GM21381 (cell line): ENCODE measurements around the gene PNPLA1.

Experiments used
- ATAC-seq: cut with Tn5 transposase; IDR thresholded peaks from one replicate; pipeline ENCODE4 v1.9.1; 2021; ENCODE audit warnings: mild to moderate bottlenecking, moderate library complexity; ENCODE audit not compliant: unreplicated experiment

The PNPLA1 gene

GRCh38 chr6:36314221-36315014 is 44.6 kb downstream of the PNPLA1 start:
- no peak for ATAC-seq

DNA sequence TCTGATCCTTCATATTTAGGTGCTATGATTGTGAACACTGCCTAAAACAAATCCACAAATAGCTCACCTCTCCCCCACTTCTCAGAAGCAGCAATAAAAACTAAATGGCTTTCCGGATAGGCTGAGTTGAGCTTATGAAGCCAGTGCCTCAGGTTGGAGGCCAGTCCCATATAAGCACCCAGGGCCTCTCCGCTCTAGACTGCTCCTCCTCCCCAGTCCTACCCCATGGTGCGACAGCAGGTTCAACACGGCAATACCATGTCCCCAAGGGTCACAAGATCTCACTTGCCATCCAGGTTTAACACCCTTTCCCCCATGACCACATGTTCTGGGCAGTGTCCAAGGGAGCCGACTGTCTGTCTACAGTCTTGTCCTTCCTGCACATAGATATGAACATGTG is 46.1 kb downstream of the PNPLA1 start:
- ATAC-seq: no peak

GRCh38 chr6:36317623-36318022 is 47.8 kb downstream of the PNPLA1 start:
- no peak for ATAC-seq

DNA sequence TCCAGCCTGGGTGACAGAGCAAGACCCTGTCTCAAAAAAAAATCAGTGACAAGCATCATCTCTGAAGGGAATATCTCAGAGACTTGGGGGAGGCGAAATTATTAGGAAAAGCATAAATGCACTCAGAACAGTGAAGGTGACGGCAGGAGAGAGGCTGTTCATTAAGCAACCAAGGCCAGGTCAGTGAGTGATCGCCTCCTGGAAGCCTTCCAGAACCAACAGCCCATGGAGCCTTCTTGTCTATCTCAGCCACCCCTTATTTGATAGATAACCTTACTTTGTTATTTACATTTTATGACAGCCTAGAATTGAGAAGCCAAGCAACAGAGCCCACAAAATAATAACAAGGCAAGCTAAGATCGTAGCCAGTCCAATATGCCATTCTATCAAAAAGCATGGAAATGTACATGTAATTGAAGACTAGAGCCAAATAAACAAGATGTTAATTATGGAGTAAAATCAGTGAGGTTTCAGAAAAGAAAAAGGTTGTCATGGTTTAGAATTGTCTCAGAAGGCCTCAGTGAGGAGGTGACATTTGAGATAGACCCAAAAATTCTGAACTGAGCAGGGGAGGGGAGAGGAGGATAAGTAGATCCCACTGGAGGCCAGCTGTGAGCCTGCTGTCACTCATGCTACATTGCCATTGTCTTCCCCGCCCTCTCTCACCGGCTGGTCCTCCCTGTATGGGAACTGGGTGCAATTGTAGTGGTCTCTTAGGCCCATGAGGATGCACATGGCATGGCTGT is 49.0 kb downstream of the PNPLA1 start:
- no peak for ATAC-seq

GRCh38 chr6:36319436-36319762 is 49.5 kb downstream of the PNPLA1 start:
- ATAC-seq: no peak

DNA sequence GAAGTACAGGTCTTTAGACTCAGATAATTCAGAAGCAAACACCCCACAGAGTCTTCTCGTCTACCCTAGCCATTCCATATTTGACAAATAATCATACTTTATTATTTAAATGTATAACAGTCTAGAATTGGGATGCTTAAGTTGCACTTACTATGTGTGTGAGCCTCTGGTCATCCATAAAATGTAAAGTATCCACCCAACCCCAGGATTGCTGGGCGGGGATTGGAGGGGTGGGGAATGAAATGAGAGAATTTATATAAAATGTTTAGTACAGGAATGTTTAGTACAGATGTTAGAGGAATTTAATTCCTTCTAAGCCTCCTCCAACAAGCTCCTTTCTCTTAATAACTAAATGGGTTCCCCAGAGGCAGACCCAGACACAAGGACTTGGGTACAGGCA is 50.0 kb downstream of the PNPLA1 start:
- no peak for ATAC-seq

DNA sequence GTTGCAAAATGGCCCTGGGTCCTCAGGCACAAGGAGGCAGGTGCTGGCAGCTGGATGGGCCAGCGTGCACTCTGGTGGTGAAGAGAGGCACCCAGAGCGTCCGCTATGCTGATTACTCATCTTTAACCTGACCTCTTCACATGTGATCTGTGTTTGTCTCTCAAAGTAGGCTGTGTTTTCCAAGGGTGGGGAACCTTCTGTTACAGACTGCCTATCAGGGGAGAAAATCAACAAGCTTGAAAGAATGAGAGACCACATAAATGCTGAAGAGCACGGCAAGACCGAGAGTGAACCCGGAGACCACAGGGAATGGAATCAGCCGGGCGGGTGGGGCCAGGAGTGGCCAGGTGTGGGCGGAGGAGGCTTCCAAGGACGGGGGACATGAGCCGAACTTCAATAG is 50.6 kb downstream of the PNPLA1 start:
- ATAC-seq: no peak

DNA sequence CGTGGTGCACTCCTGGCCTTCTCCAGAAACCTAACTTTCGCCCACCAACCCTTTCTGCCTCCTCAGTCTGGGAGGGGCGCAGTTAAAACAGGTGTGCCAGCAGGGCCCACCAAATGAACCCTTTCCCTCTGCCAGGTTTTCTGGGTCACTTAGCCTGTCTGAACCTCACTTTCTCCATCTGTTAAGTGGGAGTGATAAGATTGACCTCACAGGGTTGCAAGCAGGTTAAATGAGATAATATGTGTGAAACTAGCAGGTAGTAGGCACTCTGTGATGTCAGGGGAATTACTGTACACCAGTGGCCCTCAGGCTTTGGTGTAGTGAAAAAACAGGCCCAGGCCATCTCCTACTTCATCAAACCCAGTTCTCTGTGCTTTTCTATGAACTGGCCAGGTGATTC is 52.7 kb downstream of the PNPLA1 start:
- no peak for ATAC-seq

GRCh38 chr6:36323062-36323461 is 53.2 kb downstream of the PNPLA1 start:
- no peak for ATAC-seq

DNA sequence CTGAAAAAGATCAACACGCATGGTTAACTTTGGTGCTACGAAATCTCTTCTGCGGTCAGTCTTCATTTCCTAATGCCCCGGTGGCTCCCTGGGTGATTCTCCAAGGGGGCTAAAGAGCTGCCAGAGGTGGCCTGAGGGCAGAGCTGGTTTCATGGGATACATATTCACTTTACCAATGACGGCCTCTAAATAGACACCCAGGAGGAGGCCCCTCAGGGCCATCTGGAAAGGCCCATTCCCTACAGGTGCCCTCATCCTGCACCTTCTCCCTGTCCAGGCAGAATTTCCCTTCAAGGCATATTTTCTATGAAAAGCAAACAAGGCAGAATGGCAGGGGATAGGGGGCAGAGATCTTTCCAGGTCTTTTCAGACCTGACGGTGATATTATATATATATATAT is 54.3 kb downstream of the PNPLA1 start:
- ATAC-seq: no peak

DNA sequence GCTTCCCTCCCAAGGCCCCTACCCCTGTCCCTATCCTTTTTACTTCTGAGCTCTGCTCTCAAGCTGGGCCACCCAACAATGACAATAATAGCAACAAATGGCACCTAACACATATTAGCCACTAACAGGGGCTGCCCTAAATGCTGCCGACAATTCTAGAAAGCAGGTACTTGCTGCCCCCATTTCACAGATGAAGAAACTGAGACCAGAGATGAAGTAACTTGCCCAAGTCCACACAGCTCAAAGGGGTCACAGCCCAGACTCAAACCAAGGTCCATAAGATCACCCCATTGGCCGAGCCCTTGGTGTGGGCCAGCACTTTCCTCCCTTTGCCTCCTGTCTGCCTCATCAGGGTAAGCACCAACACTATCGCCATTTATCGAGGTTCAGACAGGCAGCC is 54.9 kb downstream of the PNPLA1 start:
- ATAC-seq: no peak

DNA sequence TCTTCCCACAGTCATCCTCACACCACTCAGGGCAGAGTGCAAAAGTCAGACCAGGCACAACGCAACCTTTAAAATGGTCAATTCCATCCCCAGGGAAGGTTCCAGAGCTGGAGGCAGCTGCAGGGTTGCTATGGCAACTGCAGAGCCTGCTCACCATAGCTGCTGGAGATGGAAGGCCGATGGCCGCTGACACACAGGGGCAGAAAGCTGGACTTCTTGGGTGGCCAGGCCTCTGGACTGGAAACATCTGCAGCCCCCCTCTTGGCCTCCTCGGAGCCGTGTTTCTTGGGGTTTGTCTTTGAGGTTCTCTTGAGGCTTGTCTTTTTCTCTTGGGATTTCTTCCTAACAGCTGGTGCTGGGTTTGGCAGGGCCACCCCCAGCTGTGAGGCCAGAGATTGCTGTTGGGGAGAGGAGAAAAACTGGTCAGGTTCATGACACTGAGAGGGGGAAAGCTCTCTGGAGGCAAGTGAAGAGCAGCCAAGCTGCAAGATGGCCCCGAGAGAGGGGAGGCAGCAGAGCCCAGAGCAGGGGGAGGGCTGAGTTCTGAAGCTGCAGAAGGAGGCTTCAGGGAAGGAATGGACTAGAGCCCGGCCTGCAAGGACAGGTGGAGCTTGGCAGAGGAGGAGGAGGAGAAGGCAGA is 56.6 kb downstream of the PNPLA1 start:
- ATAC-seq: no peak

DNA sequence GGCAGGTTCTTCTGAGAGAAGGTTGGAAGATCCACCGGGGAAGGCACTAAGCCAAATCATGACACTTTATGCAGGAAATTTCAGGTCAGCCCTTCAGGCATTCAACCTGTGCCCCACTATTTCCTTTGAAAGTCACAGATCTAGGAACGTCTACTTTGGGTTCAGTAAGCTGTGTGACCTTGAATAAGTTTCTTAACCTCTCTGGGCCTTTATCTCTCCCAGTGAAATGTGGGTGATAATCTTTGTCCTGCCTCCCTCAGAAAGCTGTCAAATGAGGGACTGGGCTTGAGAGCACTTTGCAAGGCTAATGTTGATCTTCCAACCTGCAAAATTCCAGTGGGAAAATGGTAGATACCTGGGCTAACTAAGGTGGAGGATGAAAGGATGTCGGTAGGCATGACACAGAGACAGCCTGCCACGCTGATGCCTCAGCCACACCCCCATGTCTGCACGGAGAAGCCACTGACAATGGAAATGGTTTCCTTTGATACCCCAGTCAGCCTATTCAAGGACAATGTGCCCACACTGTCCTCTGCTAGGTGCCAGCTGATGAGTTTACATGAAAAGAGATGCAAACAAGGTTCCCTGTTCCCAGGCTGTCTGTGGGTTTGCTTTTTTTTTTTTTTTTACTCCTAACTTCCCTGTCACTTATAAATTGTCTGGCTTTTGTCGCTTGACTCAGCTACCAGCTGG is 57.5 kb downstream of the PNPLA1 start:
- ATAC-seq: no peak

GRCh38 chr6:36327919-36328236 is 58.0 kb downstream of the PNPLA1 start:
- ATAC-seq: no peak

DNA sequence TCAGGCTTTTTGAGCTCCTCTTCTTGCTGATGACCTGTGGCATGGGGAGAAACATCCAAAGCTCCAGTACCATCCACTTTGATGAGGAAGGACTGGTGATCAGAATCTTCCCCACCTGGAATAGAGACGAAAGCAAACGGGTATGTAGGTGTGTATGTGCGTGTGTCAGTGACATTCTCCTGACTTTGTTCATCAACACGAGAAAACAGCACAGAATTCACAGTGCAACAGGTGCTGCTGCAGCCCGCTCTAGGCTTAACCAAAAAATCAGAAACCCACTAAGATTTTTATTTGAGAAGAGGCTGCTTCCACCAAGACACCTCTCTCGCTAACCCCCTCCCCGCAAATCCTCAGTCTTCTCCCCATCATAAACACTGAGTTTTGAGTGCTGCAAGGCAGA is 58.7 kb downstream of the PNPLA1 start:
- ATAC-seq: no peak

DNA sequence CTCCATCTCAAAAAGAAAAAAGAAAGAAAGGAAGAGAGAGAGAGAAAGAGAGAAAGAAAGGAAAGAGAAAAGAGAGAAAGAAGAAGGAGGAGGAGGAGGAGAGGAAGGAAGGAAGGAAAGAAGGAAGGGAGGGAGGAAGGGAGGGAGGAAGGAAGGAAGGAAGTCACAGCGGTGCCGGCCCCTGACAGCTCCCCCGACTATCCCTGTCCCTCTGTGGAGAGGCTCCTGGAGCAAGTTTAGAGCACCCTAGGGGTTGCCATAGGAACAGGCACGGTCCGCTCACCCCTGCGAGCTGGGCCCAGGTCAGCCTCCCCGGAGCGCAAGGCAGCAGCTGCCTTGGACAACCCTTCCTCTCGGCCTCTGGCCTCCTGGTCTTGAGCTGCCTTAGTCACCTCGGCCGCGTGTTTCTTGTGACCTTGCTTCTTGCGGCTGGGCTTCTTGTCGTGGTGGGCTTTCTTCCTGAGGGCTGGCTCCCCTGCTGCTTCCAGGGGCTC is 60.0 kb downstream of the PNPLA1 start:
- no peak for ATAC-seq

- no peak for ATAC-seq
These were observed 60.5 kb downstream of the PNPLA1 start for GRCh38 chr6:36330366-36330765.

- no peak for ATAC-seq
These were observed 61.5 kb downstream of the PNPLA1 start for GRCh38 chr6:36331381-36331780.

GRCh38 chr6:36333171-36333895 is 63.5 kb downstream of the PNPLA1 start:
- no peak for ATAC-seq

- no peak for ATAC-seq
These were observed 64.3 kb downstream of the PNPLA1 start for GRCh38 chr6:36333931-36334725.
